ENCODE results near the gene CLASRP.

CLASRP gene

GRCh38 chr19:45096700-45097099, 57.9 kb downstream of the CLASRP start:
- Histone ChIP-seq H3K27me3 (replicated peaks; ENCODE audit: insufficient read depth, low read length) (no peaks in the 10 kb centered on the region), H3K4me1 (ENCODE audit: low read length) (peaks cover 6% of the 10 kb centered on the region), H3K4me3 (ENCODE audit: low read length) (no peak overlapping the region), H3K4me2 (ENCODE audit: low read depth, low read length) (no peak overlapping the region), H3K36me3 (replicated peaks; ENCODE audit: insufficient read depth, low read length) (no peaks in the 10 kb centered on the region), H3K9me2 (replicated peaks; ENCODE audit: insufficient read depth, low read length) (no peaks in the 10 kb centered on the region), H2AFZ (ENCODE audit: low read length) (no peak overlapping the region), H3K9me3 (replicated peaks; ENCODE audit: insufficient read depth, low read length) (no peaks in the 10 kb centered on the region), H3K9ac (ENCODE audit: low read length) (no peak overlapping the region), H4K20me1 (ENCODE audit: insufficient read depth, low read length) (peaks cover 12% of the 10 kb centered on the region; the same call in 1 of the 2 replicates), H3F3A (ENCODE audit: insufficient read depth, low read length) (peaks cover 17% of the 10 kb centered on the region), H3K79me2 (ENCODE audit: low read length) (peaks cover 88% of the 10 kb centered on the region), H3K27ac (ENCODE audit: low read length) (no peak overlapping the region)
- no peak for DNase-seq
- TF ChIP-seq EZH2phosphoT487 (IDR thresholded peaks at IDR 0.05; ENCODE audit: low read length) (no peak), CTCF (IDR thresholded peaks at IDR 0.05; ENCODE audit: low read length) (no peak), EZH2 (optimal IDR thresholded peaks at IDR 0.05; ENCODE audit: low read depth, low read length) (no peak)

GRCh38 chr19:45097450-45097775, 58.6 kb downstream of the CLASRP start:
- peaks cover 12% of the 10 kb centered on the region; the same call in 1 of the 2 replicates for H4K20me1 ChIP-seq (ENCODE audit: insufficient read depth, low read length)
- H3K36me3 ChIP-seq (replicated peaks; ENCODE audit: insufficient read depth, low read length): no peaks in the 10 kb centered on the region
- TF ChIP-seq CTCF (IDR thresholded peaks at IDR 0.05; ENCODE audit: low read length): no peak
- no peak for TF ChIP-seq EZH2phosphoT487 (IDR thresholded peaks at IDR 0.05; ENCODE audit: low read length)
- TF ChIP-seq EZH2 (optimal IDR thresholded peaks at IDR 0.05; ENCODE audit: low read depth, low read length): no peak
- H3K9me2 ChIP-seq (replicated peaks; ENCODE audit: insufficient read depth, low read length): no peaks in the 10 kb centered on the region
- no peak overlapping the region for H3K27ac ChIP-seq (ENCODE audit: low read length)
- H3K9ac ChIP-seq (ENCODE audit: low read length): no peak overlapping the region
- H3K4me2 ChIP-seq (ENCODE audit: low read depth, low read length): no peak overlapping the region
- H3K4me3 ChIP-seq (ENCODE audit: low read length): no peak overlapping the region
- peaks cover 10% of the 10 kb centered on the region; the same call in 1 of the 2 replicates for H3F3A ChIP-seq (ENCODE audit: insufficient read depth, low read length)
- peaks cover 6% of the 10 kb centered on the region for H3K4me1 ChIP-seq (ENCODE audit: low read length)
- no peak overlapping the region for H2AFZ ChIP-seq (ENCODE audit: low read length)
- no peaks in the 10 kb centered on the region for H3K27me3 ChIP-seq (replicated peaks; ENCODE audit: insufficient read depth, low read length)
- DNase-seq: no peak
- H3K9me3 ChIP-seq (replicated peaks; ENCODE audit: insufficient read depth, low read length): no peaks in the 10 kb centered on the region
- H3K79me2 ChIP-seq (ENCODE audit: low read length): peaks cover 95% of the 10 kb centered on the region

GRCh38 chr19:45097776-45098520, 59.1 kb downstream of the CLASRP start:
- peaks cover 100% of the 10 kb centered on the region for H3K79me2 ChIP-seq (ENCODE audit: low read length)
- no peak overlapping the region for H3K4me2 ChIP-seq (ENCODE audit: low read depth, low read length)
- H3K4me1 ChIP-seq (ENCODE audit: low read length): peaks cover 11% of the 10 kb centered on the region
- H3K27me3 ChIP-seq (replicated peaks; ENCODE audit: insufficient read depth, low read length): no peaks in the 10 kb centered on the region
- H3F3A ChIP-seq (ENCODE audit: insufficient read depth, low read length): peaks cover 8% of the 10 kb centered on the region; the same call in 1 of the 2 replicates
- no peak overlapping the region for H2AFZ ChIP-seq (ENCODE audit: low read length)
- H3K9ac ChIP-seq (ENCODE audit: low read length): no peak overlapping the region
- H3K9me2 ChIP-seq (replicated peaks; ENCODE audit: insufficient read depth, low read length): no peaks in the 10 kb centered on the region
- H4K20me1 ChIP-seq (ENCODE audit: insufficient read depth, low read length): peaks cover 12% of the 10 kb centered on the region; the same call in 1 of the 2 replicates
- no peak overlapping the region for H3K27ac ChIP-seq (ENCODE audit: low read length)
- H3K4me3 ChIP-seq (ENCODE audit: low read length): no peak overlapping the region
- TF ChIP-seq CTCF (IDR thresholded peaks at IDR 0.05; ENCODE audit: low read length): no peak
- no peak for TF ChIP-seq EZH2 (optimal IDR thresholded peaks at IDR 0.05; ENCODE audit: low read depth, low read length)
- no peak for TF ChIP-seq EZH2phosphoT487 (IDR thresholded peaks at IDR 0.05; ENCODE audit: low read length)
- no peak for DNase-seq
- H3K36me3 ChIP-seq (replicated peaks; ENCODE audit: insufficient read depth, low read length): no peaks in the 10 kb centered on the region
- H3K9me3 ChIP-seq (replicated peaks; ENCODE audit: insufficient read depth, low read length): no peaks in the 10 kb centered on the region
